ENCODE results near the gene GRAMD1B.

DNA sequence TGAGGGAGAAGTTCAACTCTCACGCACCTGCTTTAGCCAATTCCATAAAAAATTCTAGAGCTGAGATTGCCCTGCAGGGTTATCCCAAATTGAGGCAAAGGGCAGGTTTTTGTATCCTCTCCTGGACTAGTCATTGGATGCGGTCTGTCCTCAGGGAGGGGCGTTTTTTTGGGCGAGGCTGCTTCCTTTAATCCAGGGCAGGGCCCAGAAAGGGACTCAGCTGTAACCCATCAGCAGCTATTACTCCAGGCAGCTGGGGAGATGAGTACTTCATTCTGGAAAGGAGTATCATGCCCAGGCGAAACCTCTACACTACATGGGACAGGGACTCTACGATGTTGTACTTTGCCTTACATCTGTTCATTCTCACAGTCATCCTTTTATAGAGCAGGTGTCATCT lies 121.0 kb downstream of the GRAMD1B start:
- TF ChIP-seq, protein P1, sequence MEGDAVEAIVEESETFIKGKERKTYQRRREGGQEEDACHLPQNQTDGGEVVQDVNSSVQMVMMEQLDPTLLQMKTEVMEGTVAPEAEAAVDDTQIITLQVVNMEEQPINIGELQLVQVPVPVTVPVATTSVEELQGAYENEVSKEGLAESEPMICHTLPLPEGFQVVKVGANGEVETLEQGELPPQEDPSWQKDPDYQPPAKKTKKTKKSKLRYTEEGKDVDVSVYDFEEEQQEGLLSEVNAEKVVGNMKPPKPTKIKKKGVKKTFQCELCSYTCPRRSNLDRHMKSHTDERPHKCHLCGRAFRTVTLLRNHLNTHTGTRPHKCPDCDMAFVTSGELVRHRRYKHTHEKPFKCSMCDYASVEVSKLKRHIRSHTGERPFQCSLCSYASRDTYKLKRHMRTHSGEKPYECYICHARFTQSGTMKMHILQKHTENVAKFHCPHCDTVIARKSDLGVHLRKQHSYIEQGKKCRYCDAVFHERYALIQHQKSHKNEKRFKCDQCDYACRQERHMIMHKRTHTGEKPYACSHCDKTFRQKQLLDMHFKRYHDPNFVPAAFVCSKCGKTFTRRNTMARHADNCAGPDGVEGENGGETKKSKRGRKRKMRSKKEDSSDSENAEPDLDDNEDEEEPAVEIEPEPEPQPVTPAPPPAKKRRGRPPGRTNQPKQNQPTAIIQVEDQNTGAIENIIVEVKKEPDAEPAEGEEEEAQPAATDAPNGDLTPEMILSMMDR (IDR thresholded peaks at IDR 0.05): no peak
- no peak for TF ChIP-seq EP300 (IDR thresholded peaks at IDR 0.05)
